Middle frontal gyrus (tissue), 1 donor: ENCODE data around the gene MYOG.

ENCODE experiments used
- DNase-seq: peaks from one replicate; pipeline ENCODE4 v3.0.0-alpha.2; 2015; ENCODE audit warnings: low spot score; ENCODE audit errors: extremely low spot score

Gene MYOG

DNA sequence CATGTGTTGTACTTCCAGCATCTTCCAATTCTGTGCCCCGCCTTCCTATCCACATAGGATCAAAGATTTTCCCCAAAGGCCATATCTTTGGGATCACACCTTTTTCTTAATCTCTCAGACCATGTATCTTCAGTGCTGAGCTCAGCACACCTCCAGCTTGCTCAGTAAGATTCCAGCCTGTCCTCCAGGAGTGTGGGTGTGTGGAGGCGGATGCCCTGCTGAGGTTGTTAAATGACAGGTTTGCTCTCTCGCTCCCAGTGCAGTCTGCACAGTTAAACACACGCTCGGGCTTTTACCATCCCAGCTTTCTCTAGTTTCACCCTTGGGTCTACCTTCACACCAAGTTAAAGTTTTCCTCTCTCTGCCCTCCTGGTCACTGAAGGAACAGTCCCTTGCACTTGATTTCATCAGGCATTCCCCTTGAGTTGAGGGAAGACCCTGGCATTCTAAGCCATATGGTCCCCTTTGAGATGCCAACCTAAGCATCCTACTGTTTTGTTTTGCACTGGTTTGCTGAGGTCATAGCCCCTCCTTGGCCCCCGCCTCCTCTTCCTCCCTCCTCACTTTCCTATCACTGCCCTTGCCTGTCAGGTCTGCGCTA is 13.7 kb downstream of the MYOG start:
- no peak for DNase-seq

DNA sequence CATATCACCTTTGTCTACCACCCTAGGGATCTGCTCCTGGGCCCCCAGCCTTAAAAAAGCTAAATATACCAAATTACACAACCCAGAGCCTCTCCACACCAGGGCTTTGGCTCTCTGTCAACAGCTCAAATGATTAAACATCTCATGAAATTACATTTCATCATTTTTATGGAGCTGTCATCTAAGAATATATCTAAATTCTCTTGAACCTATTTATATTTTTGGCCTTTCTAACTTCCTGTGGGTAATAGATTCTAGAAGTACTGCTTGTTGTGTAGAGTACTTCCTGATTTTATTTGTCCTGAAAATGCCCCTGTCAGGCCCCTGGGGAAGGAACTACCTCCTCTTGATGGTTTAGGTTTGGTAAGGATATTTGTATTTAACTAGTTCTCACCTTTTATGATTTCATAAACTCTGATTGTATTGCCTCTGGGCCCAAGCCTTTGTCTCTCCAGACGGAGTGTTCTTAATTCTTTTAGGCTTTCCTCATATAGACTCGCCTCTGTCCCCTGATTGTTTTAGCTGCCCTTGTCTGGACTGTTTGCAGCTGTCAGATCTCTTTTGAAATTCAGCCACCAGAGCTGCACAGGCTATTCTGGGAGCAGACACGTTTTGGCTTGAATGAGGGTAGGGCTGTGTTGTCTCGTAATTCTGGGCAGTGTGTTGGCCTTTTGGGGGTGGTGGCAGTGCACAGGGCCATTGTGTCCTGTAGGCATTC is 16.6 kb downstream of the MYOG start:
- no peak for DNase-seq

DNA sequence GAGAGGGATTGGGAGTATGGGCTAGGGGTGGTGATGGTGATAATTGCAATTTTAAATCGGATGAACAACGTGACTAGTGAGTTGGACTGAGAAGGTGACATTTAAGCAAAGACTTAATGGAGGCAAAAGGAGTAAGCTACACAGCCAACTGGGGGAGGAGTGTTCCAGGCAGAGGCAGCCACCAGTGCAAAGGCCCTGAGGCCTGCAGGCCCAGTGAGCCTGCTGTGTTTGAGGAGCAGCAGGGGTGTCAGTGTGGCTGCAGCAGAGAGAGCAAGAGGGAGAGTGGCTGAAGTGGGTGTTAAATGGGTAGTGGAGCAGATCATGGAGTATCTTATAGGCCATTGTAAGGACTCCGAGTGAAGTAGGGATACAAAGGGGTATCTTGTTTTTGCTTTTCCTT is 18.8 kb downstream of the MYOG start:
- DNase-seq, result no peak

DNA sequence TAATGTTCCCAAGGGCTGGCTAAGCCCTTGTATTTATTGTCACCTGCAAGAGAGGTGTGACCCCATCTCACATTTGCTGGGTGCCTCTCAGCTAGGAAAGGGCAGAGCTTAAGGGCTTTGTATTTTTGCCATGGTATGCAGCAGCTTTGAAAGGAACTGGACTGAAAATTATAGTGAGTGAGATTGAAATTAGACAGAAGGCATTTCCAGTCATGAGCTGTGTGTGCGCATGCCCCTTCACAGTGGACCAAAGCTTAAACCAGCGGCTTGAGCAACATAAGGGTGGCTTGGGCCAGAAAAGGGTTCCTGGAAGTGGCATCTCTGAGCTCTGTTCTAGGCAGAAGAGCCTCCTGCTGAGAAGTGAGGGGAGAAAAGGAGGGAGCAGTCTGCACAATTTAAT is 19.8 kb downstream of the MYOG start:
- no peak for DNase-seq

DNA sequence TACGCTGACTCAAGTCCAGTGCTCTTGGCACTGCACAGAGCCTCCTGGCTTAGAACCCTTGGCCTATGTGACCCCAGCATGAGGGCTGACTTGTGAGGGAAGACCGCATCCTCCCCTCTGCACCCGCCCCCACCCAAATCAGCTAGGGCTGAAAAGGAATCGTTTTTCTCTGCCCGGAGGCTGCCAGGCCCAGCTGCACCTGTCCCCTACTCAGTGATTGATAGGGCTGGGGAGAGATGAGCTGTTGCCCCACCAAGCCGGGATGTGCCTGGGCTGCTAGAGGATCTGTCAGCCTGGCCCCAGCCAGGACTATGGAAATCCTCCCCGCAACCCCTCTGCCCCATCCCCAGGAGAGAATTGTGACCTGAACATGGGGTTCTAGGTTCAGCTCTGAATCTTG is 20.6 kb downstream of the MYOG start:
- no peak for DNase-seq

DNA sequence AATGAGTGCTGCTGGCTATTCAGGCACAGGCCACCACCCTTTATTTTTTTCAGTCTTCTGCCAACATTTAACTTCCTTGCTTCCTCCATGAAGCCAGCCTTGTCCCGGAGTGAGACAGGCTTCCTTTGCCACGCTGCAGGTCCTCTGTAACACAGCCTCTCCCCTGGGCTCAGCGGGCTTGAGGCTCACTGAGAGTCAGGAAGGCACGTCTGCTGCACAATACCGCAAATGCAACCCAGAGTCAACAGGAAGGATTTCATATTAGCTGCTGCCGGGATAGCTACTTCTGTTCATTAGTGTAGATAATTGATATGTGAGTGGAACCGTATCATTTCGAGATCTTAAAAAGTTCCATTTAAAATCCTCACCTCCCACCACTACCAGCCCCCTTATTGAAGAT is 22.5 kb downstream of the MYOG start:
- no peak for DNase-seq

DNA sequence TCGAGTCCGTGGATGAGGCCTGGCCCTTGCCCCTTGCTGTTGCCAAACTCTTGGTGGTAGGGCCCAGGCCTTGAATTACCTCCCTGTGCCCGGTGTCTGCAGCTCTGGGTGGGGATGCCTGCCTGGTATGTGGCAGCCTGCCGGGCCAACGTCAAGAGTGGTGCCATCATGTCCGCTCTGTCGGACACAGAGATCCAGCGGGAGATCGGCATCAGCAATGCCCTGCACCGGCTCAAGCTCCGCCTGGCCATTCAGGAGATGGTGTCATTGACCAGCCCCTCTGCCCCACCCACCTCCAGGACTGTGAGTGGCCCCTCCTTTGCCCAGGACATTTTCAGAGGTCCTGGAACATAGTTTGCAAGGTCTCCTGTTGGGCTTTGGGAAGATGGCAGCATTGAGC is 25.7 kb downstream of the MYOG start:
- DNase-seq, result no peak

DNA sequence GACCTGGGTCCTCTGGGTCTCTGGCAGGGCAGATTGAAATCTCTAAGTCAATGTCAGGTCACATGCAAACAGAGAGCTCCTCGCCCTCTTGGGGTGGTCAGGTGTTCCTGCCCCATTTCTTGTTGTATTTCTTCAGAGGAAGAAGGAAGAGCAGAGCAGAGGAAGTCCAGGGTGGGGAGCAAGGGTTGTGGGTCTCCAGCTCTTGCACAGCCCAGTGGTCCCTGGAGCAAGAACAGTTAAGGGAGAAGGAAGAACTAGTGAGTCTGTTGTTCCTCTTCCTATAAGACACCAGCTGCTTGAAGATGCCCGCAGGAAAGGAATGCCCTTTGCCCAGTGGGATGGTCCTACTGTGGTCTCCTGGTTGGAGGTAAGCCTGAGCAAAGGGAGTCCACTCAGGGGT is 26.3 kb downstream of the MYOG start:
- no peak for DNase-seq

DNA sequence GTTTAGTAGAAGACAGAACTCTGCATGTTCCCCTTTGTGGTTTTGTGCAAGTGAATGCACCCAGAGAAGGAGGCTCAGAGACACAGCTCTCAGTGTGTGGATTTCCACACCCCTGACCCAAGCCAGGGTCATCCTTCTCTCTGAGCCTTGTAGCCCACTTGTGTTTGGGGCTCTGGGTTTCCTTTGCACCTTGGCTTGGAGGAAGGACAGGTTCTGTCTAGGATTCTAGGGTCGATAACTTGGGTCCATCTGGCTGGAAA is 27.2 kb downstream of the MYOG start:
- DNase-seq, result no peak

DNA sequence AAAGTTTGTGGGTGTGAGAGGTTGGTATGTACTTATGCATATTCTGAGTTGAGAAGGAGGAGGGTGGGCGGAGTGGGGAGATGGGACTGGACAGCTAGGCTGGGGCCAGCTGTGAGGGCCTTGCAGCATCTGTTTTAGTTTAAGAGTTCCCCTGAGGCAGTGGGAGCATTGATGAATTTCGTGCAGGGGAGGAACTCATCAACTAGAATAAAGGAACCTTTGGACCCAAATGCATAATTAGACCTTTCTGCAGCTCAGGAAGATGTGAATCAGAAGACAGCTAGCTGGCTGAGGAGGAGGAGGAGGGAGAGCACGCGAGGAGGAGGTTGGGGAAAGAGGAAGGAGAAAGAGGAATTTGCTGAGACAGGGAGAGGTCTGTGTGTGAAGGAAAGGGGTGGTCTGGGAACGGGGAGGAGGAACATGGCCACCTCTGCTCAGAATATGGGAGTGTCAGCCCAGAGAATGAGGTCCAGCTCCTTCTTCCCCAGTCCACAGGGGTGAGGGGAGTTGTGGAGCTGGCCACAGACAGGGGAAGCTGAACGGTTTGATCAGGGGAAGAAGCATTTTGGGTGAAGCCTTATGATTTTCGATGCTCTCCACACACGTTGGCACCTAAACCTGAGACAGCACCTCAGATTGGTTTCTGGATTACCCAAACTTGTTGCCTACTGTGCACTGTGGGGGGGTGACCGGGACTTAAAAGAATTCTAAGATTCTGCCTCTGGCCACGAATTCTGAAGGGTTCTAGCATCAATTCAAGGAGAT is 27.7 kb downstream of the MYOG start:
- no peak for DNase-seq

DNA sequence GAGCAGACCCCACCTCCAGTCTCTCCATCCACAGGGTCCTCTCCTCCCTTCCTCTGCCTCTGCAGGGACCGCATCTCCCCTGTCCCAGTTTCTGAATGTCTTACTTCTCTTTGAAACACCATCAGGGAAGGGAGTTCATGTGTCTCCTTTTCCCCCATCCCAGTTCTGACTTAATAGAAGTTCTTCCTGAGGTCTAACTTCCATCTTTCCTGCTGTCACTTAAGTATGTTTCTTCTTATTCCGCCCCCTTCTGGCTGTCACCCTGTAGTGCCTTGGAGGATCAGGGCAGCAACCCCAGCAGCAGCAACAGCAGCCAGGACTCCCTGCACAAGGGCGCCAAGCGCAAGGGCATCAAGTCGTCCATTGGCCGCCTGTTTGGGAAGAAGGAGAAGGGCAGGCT is 29.3 kb downstream of the MYOG start:
- DNase-seq, result no peak

DNA sequence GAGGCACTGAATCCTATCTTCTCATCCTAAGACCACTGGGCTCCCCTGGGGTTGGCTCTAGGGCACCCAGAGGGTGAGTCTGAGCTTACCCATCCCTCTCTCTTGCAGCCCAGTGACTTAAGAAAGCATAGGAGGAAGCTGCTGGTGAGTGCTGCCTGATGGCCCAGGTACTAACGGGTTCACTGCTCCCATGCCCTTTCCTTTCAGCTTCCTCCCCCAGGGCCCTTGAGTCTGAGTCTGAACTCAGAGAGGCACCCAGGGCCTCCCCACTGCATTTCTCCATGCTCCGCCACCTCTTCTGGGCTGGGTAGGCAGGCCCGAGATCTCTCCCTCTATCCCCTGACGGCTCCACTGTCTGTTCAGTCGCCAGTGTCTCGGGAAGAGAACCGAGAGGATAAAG is 29.8 kb downstream of the MYOG start:
- no peak for DNase-seq

DNA sequence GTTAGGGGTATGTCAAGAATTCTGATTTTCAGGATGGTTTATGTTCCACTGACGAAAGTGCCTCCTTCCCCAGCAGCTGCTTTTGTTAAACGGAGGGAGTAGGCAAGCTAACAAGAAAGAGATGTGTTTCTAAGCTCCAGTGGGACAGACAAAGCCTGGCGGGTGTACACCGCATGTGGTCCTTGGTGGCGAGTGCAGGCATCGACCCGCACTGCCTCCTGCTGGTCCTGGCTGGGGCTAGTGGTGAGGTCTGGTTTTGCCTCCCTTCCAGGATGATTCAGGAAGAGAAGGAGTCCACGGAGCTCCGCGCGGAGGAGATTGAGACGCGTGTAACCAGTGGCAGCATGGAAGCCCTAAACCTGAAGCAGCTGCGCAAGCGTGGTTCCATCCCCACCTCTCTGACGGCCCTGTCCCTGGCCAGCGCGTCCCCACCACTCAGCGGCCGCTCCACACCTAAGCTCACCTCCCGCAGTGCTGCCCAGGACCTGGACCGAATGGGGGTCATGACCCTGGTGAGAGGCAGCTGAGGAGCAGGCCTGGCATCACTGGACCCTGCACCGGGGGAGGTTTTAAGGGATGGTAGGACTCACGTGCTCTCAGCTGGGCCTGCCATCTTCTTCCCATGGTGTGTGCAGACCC is 30.5 kb downstream of the MYOG start:
- DNase-seq, result no peak

DNA sequence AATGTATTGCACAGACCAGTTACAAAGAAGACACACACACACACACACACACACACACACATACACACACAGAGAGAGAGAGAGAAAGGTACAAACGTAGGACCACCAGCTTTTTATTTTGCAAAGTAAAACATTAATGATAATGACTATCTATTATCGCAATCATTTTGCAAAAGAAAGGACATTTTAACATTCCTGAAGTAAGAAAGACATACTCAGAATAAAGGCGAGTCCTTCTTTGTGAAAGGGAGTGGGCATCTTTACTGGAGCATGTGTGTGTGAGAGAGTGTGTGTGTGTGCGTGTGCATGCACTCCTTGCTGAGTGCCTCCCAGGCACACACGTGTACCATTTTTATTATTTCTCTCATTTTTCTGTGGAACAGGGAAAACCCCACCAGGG is 31.2 kb downstream of the MYOG start:
- DNase-seq, result no peak

DNA sequence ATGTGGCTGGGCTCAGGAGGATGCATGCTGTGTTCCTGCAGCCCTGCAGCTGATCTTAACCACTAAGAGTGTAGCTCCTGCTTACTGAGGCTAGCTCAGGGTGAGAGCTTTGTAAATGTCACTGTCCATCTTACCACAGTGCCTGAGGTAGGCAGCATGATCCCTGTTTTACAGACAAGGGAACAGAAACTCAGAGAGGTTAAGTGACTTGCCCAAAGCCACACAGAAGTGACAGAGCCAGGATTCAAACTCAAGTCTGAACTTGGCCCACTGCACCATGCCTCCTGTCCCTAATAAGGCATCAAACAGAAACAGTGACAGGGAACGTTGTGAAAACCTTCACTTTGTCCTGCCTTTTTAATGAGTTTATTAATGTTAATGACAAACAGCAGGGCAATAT is 31.6 kb downstream of the MYOG start:
- DNase-seq, result no peak

DNA sequence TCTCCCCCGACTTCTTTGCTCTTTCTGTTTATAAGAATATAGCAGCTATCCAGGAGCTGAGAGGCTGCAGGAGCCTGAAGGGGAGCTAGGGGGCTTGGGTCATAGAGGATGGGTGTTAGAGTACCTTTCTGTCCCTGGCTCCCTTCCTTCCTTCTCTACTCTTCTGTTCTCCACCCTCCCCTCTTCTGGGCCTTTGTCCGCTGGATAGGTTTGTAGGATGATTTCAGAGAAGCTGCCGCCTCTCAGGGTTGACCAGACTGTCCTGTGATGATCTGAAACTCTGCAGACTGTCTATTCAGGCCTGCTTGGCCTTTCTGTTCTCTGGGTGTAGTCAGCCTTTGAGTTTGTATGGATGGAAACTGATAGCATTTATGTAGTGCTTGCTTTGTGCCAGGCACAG is 33.2 kb downstream of the MYOG start:
- DNase-seq, result no peak

DNA sequence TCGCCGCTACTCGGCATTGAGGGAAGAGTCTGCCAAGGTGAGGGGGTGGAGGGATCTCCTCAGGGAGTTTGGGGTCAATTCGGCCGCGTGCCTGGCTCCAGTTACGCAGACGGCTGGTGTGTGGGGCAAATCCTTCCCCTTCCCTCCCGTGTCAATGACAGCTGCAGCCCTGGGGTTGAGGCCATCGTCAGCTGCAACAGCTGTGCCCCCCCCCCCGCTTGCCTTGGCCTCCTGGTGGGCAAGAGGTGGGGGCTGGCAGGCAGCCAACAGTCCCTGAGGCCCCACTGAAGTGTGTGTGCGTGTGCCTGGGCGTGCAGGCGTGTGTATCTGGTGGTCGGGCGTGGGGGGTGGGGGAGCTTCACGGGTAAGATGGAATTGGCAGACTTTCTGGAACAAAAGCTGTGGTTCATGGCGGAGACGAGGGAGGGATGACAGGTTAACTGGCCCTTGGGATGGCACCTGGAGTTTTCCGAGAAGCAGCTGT is 33.9 kb downstream of the MYOG start:
- no peak for DNase-seq

DNA sequence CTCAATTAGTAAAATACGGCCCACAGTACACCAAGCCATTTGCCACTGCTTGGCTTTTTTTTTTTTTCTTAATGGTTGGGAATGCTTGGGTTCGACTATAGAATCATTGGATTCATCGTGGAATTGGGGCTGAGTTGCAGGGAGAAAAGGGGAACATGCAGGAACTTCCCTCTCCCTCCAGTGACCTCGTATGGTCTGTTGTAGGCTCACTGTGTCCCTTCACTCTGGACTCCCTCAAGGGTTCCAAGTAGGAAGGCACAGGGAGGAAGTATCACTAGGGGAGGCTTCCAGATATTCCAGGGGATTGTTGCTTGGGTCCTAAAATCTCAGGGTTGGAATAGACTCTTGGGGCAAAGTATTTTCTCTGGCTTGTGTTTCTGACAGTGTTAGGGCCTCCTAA is 35.0 kb downstream of the MYOG start:
- DNase-seq, result no peak

DNA sequence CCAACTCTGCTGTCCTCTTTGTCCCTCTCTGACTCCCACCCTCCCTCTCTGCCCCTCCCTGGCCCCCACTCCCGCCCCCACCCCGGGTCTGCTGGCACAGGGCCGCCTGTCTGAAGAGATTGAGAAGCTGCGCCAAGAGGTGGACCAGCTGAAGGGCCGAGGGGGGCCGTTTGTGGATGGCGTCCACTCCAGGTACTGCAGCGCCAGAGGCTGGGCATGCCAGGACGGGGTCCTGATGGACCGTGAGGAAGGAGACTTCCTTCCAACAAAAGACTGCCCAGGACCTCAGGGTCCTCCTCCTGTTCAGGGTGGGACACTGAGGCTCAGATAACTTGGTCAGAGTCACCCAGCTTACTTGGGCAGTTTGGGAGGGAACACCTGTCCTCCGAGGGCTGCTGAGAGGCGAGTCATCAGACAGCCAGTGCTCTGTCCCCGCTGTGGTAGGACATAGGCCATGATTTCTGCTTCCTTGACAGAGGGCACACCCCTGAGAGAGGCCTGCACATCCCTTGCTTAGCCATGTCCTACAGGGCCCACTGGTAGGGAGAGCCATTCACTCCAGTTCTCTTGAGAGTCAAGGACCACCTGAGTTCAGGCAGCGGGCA is 36.1 kb downstream of the MYOG start:
- no peak for DNase-seq

DNA sequence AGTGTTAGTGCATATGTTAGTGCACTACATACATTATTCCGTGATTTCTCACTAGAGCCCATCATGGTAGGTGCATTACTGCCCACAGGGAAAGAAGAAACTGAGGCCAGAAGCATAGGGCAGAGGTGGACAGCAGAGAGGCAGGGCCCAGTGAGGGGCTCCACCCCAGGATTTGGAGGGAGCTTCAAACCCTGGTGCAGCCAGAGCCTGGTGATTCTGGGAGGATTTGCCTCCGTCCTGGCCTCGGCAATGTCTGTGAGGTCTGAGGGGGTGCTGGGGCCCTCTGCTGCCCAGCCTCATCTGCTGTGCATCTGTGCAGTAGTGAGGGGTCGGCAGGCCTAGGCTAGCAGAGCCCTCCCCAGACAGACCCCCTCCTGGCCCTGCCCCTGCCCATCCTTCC is 36.7 kb downstream of the MYOG start:
- DNase-seq, result no peak

DNA sequence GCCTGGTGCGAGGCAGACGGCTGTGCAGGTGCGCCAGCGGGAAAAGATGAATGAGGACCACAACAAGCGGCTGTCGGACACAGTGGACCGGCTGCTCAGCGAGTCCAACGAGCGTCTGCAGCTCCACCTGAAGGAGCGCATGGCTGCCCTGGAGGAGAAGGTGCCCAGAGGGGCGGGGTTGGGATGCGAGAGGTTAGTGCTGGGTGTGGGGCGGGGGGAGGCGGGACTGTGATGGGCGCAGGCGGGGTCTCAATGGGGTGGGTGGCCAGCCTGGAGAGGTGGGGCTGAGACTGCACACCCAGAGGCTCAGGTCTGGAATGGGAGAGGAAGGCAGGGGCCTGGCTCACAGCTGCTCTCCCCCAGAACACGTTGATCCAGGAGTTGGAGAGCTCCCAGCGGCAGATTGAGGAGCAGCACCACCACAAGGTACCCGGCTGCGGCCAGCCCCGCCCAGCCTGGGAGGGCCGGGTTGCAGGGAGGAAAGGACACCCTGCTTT is 37.2 kb downstream of the MYOG start:
- DNase-seq, result no peak

DNA sequence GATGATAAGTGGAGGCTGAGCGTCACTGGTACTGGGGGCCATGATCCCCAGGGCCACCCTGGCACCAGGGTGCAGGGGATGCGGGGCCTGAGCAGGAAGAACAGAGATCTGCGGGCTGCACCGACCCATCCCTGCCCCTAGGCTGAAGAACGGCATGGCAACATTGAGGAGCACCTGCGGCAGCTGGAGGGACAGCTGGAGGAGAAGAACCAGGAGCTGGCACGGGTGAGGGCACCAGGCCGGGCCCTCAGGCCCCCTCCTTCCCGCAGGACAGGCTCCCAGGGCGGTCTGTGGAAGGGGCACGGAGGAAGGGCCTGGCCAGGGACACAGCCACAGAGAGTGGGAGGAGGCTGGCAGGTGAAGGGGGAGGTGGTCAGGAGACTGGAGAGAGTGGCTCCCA is 37.7 kb downstream of the MYOG start:
- DNase-seq, result no peak
